A172 (cell line): Measurements from ENCODE around the gene SPDEF. TPM values are rescaled to one million over a fixed set of nuclear protein-coding genes. Genes with fewer than 3 reads are reported as not detected.

Experiments
- DNase-seq: peaks from one replicate; pipeline ENCODE4 v3.0.0-alpha.2; 2015; ENCODE audit warnings: low spot score
- total RNA-seq: library from RNA; depleted of rRNA; stranded (reverse); fragments of >200 nt; shearing (Covaris generic); gene quantifications from 2 replicates; pipeline ENCODE4 v1.2.3, GENCODE V29; 2014

The SPDEF gene
- total RNA-seq, 1 experiment from 2014 or later: not detected

- no peak for DNase-seq
These were observed 27.9 kb upstream of the SPDEF start for GRCh38 chr6:34583861-34584604.

GRCh38 chr6:34583461-34583860, 27.3 kb upstream of the SPDEF start:
- no peak for DNase-seq

GRCh38 chr6:34581561-34581920, 25.4 kb upstream of the SPDEF start:
- DNase-seq: no peak

GRCh38 chr6:34580707-34581560, 24.8 kb upstream of the SPDEF start:
- no peak for DNase-seq

GRCh38 chr6:34578445-34579262, 22.5 kb upstream of the SPDEF start:
- DNase-seq: no peak

GRCh38 chr6:34576286-34576955, 20.3 kb upstream of the SPDEF start:
- DNase-seq: no peak

GRCh38 chr6:34575326-34575725, 19.2 kb upstream of the SPDEF start:
- no peak for DNase-seq

GRCh38 chr6:34574647-34575293, 18.6 kb upstream of the SPDEF start:
- no peak for DNase-seq

- no peak for DNase-seq
These were observed 17.5 kb upstream of the SPDEF start for GRCh38 chr6:34573567-34574183.

- no peak for DNase-seq
These were observed 16.5 kb upstream of the SPDEF start for GRCh38 chr6:34572585-34572984.

GRCh38 chr6:34572021-34572420, 15.9 kb upstream of the SPDEF start:
- no peak for DNase-seq

- DNase-seq: no peak
These were observed 15.3 kb upstream of the SPDEF start for GRCh38 chr6:34571388-34571787.

GRCh38 chr6:34570066-34570833, 14.1 kb upstream of the SPDEF start:
- no peak for DNase-seq

- no peak for DNase-seq
These were observed 13.3 kb upstream of the SPDEF start for GRCh38 chr6:34569361-34569973.

- DNase-seq: no peak
These were observed 12.4 kb upstream of the SPDEF start for GRCh38 chr6:34568341-34569201.

GRCh38 chr6:34566830-34567546, 10.9 kb upstream of the SPDEF start:
- no peak for DNase-seq

GRCh38 chr6:34565722-34566137, 9.6 kb upstream of the SPDEF start:
- no peak for DNase-seq

- no peak for DNase-seq
These were observed 8.1 kb upstream of the SPDEF start for GRCh38 chr6:34564181-34564580.
